ENCODE measurements around the gene KCTD11.
"Not testable (repeated sequence)": the region's sequence is repeated elsewhere in the genome, so short reads cannot be mapped to it uniquely, and the experiment has no call there.

The KCTD11 gene

GRCh38 chr17:7357381-7357780 lies 5.4 kb downstream of the KCTD11 start:
- TF ChIP-seq CTCF (IDR thresholded peaks at IDR 0.05; ENCODE audit: low read depth, low read length) = no peak
- DNase-seq (ENCODE audit: low read depth, low spot score) = no peak
- no peak overlapping the region for H3K4me3 ChIP-seq (ENCODE audit: low read depth, low read length)
- in situ Hi-C loops (cut with HindIII; ENCODE audit: low sequenced_read_pairs) = no loop called here

GRCh38 chr17:7361906-7362305 lies 9.9 kb downstream of the KCTD11 start:
- no peak for TF ChIP-seq CTCF (IDR thresholded peaks at IDR 0.05; ENCODE audit: low read depth, low read length)
- DNase-seq (ENCODE audit: low read depth, low spot score) = no peak
- in situ Hi-C loops (cut with HindIII; ENCODE audit: low sequenced_read_pairs) = no loop called here
- no peak overlapping the region for H3K4me3 ChIP-seq (ENCODE audit: low read depth, low read length)

GRCh38 chr17:7363311-7363710 lies 11.3 kb downstream of the KCTD11 start:
- no peak for TF ChIP-seq CTCF (IDR thresholded peaks at IDR 0.05; ENCODE audit: low read depth, low read length)
- in situ Hi-C loops (cut with HindIII; ENCODE audit: low sequenced_read_pairs) = no loop called here
- H3K4me3 ChIP-seq (ENCODE audit: low read depth, low read length) = no peak overlapping the region
- DNase-seq (ENCODE audit: low read depth, low spot score) = no peak

GRCh38 chr17:7365963-7366362 lies 14.0 kb downstream of the KCTD11 start:
- H3K4me3 ChIP-seq (ENCODE audit: low read depth, low read length); in situ Hi-C loops (cut with HindIII; ENCODE audit: low sequenced_read_pairs); DNase-seq (ENCODE audit: low read depth, low spot score): not testable (repeated sequence)

GRCh38 chr17:7367083-7367482 lies 15.1 kb downstream of the KCTD11 start:
- H3K4me3 ChIP-seq (ENCODE audit: low read depth, low read length) = no peak overlapping the region
- DNase-seq (ENCODE audit: low read depth, low spot score) = no peak
- no peak for TF ChIP-seq CTCF (IDR thresholded peaks at IDR 0.05; ENCODE audit: low read depth, low read length)
- in situ Hi-C loops (cut with HindIII; ENCODE audit: low sequenced_read_pairs) = no loop called here

GRCh38 chr17:7367918-7368598 lies 16.1 kb downstream of the KCTD11 start:
- no peak overlapping the region for H3K4me3 ChIP-seq (ENCODE audit: low read depth, low read length)
- no peak for TF ChIP-seq CTCF (IDR thresholded peaks at IDR 0.05; ENCODE audit: low read depth, low read length)
- in situ Hi-C loops (cut with HindIII; ENCODE audit: low sequenced_read_pairs) = no loop called here
- no peak for DNase-seq (ENCODE audit: low read depth, low spot score)

- in situ Hi-C loops (cut with HindIII; ENCODE audit: low sequenced_read_pairs); H3K4me3 ChIP-seq (ENCODE audit: low read depth, low read length); DNase-seq (ENCODE audit: low read depth, low spot score): not testable (repeated sequence)
These were observed 16.6 kb downstream of the KCTD11 start for GRCh38 chr17:7368599-7368994.

GRCh38 chr17:7369825-7370224 lies 17.9 kb downstream of the KCTD11 start:
- in situ Hi-C loops (cut with HindIII; ENCODE audit: low sequenced_read_pairs) = no loop called here
- H3K4me3 ChIP-seq (ENCODE audit: low read depth, low read length) = no peak overlapping the region
- no peak for TF ChIP-seq CTCF (IDR thresholded peaks at IDR 0.05; ENCODE audit: low read depth, low read length)
- DNase-seq (ENCODE audit: low read depth, low spot score) = no peak

Measured in astrocyte of the spinal cord (primary cell).